ENCODE measurements around the gene COQ6. TPM values are rescaled to one million over a fixed set of nuclear protein-coding genes. Genes with fewer than 3 reads are reported as not detected.

Gene COQ6
- total RNA-seq, 1 experiment from 2014 or later: 12.0 TPM

GRCh38 chr14:73936548-73936947, 13.6 kb upstream of the COQ6 start:
- Histone ChIP-seq H3K4me1 (ENCODE audit: insufficient read depth, low read length) (no peaks in the 10 kb centered on the region), H3K56ac (ENCODE audit: insufficient read length, low read depth, low read length) (no peak overlapping the region), H3K23me2 (ENCODE audit: insufficient read length, low read depth, low read length, poor library complexity, severe bottlenecking) (no peaks in the 10 kb centered on the region), H2BK12ac (ENCODE audit: insufficient read length, low read depth, low read length) (no peak overlapping the region), H2BK120ac (ENCODE audit: low read depth, low read length, poor library complexity, severe bottlenecking) (no peak overlapping the region), H3K79me1 (ENCODE audit: insufficient read depth, low read depth, low read length, poor library complexity, severe bottlenecking) (no peaks in the 10 kb centered on the region), H3K23ac (ENCODE audit: insufficient read length, low read depth, low read length) (no peak overlapping the region), H4K5ac (ENCODE audit: insufficient read length, low read depth, low read length) (no peak overlapping the region), H4K8ac (replicated peaks; ENCODE audit: insufficient read length, low read depth, low read length) (no peak overlapping the region), H2AK5ac (ENCODE audit: insufficient read length, low read length) (no peak overlapping the region), H3K14ac (ENCODE audit: insufficient read depth, low read length) (no peak overlapping the region), H4K20me1 (ENCODE audit: control insufficient read depth, insufficient read depth, insufficient read length) (no peaks in the 10 kb centered on the region), H3K79me2 (ENCODE audit: insufficient read depth, low read length) (no peaks in the 10 kb centered on the region), H3T11ph (ENCODE audit: low read length) (no peak overlapping the region), H3K27ac (ENCODE audit: insufficient read length, low read depth, low read length) (no peak overlapping the region), H3K4ac (ENCODE audit: low read depth, low read length) (no peak overlapping the region), H4K91ac (ENCODE audit: insufficient read length, low read depth, low read length) (no peak overlapping the region), H2BK20ac (ENCODE audit: low read depth, low read length, poor library complexity, severe bottlenecking) (no peak overlapping the region), H3K27me3 (ENCODE audit: insufficient read depth, low read length) (no peaks in the 10 kb centered on the region), H3K18ac (ENCODE audit: insufficient read length, low read depth, low read length) (no peak overlapping the region), H2BK5ac (ENCODE audit: insufficient read length, low read length) (no peak overlapping the region), H3K9ac (ENCODE audit: extremely low read depth, insufficient read length, low read length) (no peak overlapping the region), H3K9me3 (ENCODE audit: control insufficient read depth, low read depth, low read length) (no peaks in the 10 kb centered on the region), H2BK15ac (ENCODE audit: low read depth, low read length) (no peak overlapping the region), H3K4me2 (ENCODE audit: insufficient read depth, insufficient read length, low read length) (no peak overlapping the region), H2AFZ (ENCODE audit: low read length) (no peak overlapping the region)
- Mint-ChIP-seq H3K9me3 (no peaks in the 10 kb centered on the region), H3K4me1 (no peaks in the 10 kb centered on the region), H3K27ac (no peak overlapping the region), H3K27me3 (ENCODE audit: low read depth) (no peaks in the 10 kb centered on the region), H3K4me3 (no peak overlapping the region), H3K36me3 (ENCODE audit: insufficient read depth in 1 of 3, low read depth in 3 of 3) (peaks cover 0 to 17% (median 6%) of the 10 kb centered on the region in 3 experiments; a peak in 5 of 7 replicates)
- WGBS (ENCODE audit: extremely low coverage, insufficient read length, low lambda C conversion rate): no CpG with 5 or more reads among the region's 1 CpG
- DNase-seq: no peak
- TF ChIP-seq CTCF (conservative IDR thresholded peaks at IDR 0.05): no peak
